HG03097 (cell line): ENCODE results near the gene SPTLC3.
"Not testable (repeated sequence)": the region's sequence is repeated elsewhere in the genome, so short reads cannot be mapped to it uniquely, and the experiment has no call there.

Source experiments
- ATAC-seq: cut with Tn5 transposase; IDR thresholded peaks from one replicate; pipeline ENCODE4 v1.9.1; 2021; ENCODE audit not compliant: unreplicated experiment, low FRiP score

The SPTLC3 gene

GRCh38 chr20:13008761-13009681 lies at the start of gene SPTLC3:
TSS of gene SPTLC3 (plus strand) at chr20:13008972. CDS start at chr20:13009268, 296 bp downstream.
- ATAC-seq: no peak

DNA sequence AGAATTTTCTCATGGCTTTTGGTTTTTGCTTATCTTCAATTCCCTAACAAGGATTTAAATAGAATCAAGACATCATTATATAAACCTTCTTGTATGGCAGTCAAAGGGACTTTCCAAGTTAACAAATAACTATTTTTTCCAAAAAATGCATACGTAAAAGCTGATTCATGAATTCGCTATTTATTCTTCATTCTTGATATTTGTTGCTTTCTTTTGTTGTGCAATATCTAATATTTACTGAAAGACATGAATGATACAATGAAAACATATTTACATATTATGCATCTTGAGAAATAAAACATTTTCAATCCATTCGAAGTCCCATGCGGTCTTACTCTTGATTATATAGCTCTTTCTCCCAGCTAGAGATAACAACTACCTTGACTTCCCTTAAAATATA lies 47.0 kb upstream of the SPTLC3 start:
- ATAC-seq: no peak

GRCh38 chr20:12962895-12963294 lies 45.9 kb upstream of the SPTLC3 start:
- ATAC-seq: no peak

GRCh38 chr20:12963416-12963815 lies 45.4 kb upstream of the SPTLC3 start:
- no peak for ATAC-seq

- no peak for ATAC-seq
Measured at GRCh38 chr20:12965212-12965869, 43.4 kb upstream of the SPTLC3 start.

GRCh38 chr20:12965870-12966251 lies 42.9 kb upstream of the SPTLC3 start:
- no peak for ATAC-seq

DNA sequence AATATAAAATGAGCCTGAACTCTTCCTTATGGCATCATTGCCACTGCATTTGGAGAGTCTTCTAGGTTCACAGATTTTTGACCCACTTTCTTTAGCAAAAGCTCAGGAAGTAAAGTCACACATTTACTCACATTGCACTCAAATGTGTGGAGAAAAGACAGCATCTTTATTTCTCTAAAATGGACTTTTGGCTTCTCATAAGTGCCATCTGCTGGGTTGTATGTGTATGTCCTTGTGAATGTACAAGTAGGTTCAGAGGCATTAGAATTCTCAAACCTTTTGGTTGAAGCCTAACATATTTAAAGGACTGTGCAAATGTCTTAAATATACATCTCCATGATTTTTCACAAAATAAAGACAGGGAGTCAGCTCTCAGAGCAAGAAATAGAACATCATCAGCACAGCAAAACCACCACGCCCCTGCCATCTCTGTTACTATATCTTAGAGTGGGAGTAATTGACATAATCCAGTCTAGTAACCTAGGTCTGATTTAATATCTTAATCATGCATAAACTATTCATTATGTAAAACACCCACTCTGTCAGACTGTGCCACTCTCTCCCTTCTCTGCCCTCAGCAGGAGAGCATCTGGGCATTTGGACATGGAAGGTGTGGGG lies 42.2 kb upstream of the SPTLC3 start:
- no peak for ATAC-seq

- ATAC-seq: no peak
Measured at GRCh38 chr20:12967932-12968331, 40.8 kb upstream of the SPTLC3 start.

GRCh38 chr20:12968472-12968871 lies 40.3 kb upstream of the SPTLC3 start:
- no peak for ATAC-seq

- ATAC-seq: no peak
Measured at GRCh38 chr20:12969071-12969669, 39.6 kb upstream of the SPTLC3 start.

- ATAC-seq: no peak
Measured at GRCh38 chr20:12970372-12970821, 38.4 kb upstream of the SPTLC3 start.

DNA sequence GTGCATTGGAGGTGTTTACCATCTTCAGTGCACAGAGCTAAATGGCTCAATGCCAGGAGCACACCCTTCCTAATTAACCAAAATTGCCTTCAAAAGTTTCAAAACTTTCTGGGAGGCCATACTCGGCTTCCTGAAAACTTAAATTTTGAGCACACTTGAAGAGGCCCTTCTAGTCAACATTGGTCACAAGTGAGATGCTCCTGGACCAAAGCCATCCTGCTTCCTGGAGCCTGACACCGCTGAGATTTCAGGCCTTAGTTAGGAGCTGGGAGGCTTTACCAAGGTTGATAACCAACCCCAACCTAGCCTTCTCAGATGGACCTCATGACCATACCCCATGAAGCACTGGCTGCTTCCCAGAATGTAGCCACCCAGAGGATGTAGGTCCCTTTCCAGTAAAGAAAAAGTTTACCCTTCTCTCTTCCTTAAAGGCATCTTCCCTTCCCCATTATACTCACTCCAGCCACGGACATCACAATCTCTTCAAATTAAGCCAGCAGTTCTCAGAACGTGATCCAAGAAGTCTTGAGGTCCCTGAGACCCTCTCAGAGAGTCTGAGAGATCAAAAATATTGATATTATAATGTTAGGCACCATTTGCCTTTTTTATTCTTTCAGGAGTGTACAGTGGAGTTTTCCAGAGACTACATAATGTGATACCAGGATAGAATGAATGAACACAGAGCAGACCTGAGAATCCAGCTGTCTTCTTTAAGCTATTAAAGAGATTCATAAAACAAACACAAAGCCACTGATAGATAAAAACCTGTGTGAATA lies 32.8 kb upstream of the SPTLC3 start:
- ATAC-seq: no peak

DNA sequence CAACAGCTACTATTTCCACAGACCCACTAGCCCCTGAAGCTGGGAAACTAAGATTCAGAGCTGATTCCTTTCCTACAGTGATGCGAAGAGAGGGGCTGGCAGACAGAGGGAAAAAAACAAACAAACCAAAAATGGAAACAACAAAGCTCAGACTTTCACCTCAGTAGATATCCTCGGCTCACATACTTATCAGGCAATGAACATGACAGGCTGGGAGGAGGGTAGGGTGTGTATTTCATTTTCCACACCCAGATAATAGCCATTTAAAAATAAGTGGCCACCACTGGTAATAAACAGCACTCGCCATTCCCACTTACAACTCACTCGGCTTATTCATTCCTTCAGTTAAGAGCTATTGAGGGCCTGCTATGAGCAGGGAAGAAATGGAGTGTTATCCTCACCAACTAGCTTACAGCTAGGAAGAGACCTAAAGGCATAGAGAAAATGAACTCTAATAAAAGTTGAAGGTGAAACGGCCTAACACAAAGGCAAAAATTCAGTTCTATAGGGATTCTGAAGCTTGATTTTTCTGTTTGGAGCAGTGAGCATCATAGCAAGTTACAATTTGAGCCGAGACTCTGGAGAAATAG lies 32.0 kb upstream of the SPTLC3 start:
- ATAC-seq: no peak

GRCh38 chr20:12977328-12978125 lies 31.2 kb upstream of the SPTLC3 start:
- ATAC-seq: no peak

DNA sequence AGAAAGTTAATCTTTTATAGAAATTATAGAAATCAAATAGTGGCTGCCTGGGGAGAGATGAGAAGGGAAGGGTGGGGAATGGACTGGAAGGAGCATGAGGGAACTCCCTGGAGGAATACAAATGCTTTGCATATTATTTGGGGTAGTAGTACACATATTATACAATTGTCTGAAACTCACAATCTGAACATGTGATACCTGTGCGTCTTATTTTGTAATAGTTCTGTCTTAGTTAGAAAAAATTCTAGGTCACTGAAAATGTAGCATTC lies 30.7 kb upstream of the SPTLC3 start:
- ATAC-seq: no peak

GRCh38 chr20:12978613-12979495 lies 29.9 kb upstream of the SPTLC3 start:
- no peak for ATAC-seq

GRCh38 chr20:12979713-12980112 lies 29.1 kb upstream of the SPTLC3 start:
- not testable (repeated sequence) for ATAC-seq

- ATAC-seq: no peak
Measured at GRCh38 chr20:12982098-12982497, 26.7 kb upstream of the SPTLC3 start.
